ENCODE data around the gene CAMK4.

Gene CAMK4

DNA sequence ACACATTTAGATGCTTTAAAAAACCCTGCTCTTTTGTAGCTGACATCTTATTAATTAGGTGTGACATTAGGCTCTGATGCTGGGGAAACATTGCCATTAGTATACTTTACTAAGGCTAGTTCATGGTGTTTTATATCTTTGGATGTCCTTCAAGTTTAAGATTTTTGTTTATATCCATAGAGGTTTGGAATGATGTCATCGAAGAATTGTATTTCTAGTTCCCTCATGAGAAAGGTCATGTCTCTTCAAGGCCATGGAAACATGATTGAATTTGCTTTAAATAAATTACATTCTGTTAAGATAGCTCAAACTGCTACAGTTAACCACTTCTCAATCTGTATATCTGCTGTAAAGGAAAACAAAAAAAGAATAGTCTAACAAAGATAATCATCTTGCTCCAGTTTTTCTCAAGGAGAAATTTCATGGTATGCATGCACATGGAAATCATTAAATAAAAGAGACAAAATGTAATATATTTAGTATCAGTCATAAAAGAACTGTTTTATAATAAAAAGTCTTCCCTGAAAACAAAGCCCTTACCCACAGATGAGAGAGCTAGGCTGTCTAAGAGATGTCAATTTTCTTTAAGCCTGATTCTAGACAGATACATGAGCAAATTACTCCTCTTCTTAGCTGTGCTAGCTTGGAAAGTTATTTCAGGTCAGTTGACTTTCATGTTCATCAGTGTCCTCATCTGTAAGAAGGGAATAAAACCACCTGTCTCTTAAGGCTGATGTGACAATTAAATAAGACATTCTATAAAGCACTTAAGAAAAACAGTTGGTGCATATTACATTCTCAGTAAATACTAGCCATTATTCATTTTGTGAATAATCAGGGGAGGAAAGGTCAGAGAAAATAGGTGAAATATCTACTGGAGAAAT, 313.2 kb downstream of the CAMK4 start:
- DNase-seq (ENCODE audit: low read depth) = no peak
